ENCODE measurements around the gene CFAP74.

GRCh38 chr1:1917304-1917976 lies 86.1 kb downstream of the CFAP74 start:
- no peak for TF ChIP-seq EZH2 (IDR thresholded peaks at IDR 0.05; ENCODE audit: borderline replicate concordance, low read depth, low read length, severe bottlenecking)
- TF ChIP-seq, protein P1, sequence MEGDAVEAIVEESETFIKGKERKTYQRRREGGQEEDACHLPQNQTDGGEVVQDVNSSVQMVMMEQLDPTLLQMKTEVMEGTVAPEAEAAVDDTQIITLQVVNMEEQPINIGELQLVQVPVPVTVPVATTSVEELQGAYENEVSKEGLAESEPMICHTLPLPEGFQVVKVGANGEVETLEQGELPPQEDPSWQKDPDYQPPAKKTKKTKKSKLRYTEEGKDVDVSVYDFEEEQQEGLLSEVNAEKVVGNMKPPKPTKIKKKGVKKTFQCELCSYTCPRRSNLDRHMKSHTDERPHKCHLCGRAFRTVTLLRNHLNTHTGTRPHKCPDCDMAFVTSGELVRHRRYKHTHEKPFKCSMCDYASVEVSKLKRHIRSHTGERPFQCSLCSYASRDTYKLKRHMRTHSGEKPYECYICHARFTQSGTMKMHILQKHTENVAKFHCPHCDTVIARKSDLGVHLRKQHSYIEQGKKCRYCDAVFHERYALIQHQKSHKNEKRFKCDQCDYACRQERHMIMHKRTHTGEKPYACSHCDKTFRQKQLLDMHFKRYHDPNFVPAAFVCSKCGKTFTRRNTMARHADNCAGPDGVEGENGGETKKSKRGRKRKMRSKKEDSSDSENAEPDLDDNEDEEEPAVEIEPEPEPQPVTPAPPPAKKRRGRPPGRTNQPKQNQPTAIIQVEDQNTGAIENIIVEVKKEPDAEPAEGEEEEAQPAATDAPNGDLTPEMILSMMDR (IDR thresholded peaks at IDR 0.05; ENCODE audit: borderline replicate concordance, extremely low read depth, low read length, poor library complexity, severe bottlenecking) = no peak

Measured in DND-41 (cell line).